NOMO-1 treated with dmso at 0.1 percent for 144 hours (cell line): ENCODE measurements around the gene COQ5.

ENCODE experiments used
- DNase-seq: peaks from one replicate; lab custom pipeline; 2025; ENCODE audit not compliant: unreplicated experiment; lab: John Stamatoyannopoulos, UW

Gene COQ5

DNA sequence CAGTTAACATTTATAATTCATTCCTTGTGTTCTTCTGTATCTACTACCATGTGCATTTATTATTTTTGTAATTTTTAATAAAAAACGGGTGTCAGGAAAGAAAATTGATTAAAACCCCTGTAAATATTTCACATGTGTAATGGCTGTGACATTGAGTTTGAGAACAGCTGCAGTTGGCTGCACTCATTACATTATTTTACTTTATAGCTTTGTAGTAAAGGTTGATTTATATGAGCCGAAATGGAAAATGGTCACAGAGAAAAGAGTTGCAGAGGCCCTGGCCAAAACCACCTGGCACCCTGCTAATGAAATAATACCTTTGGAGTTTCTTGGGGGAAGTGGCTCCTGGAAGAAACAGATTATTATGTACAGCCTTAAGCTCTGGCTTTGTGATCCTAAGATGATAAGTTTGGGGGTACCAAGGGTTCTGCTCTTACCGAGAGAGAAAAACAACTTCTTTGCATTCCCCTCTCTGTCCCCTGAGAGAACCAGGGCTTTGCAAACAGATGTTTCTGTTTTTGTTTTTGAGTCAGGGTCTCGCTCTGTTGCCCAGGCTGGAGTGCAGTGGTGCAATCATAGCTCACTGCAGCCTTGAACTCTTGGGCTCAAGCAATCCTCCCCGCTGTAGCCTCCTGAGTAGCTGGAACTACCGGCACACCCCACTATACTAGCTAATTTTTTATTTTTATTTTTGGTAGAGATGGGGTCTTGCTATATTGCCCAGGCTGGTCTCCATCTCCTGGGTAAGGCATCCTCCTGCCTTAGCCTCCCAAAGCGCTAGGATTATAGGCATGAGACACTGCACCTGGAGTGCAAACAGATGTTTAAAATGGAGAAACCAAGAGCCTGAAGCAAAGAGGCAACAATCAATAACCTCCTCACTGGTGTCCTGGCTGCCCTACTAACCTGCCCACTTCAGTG, 42.7 kb downstream of the COQ5 start:
- DNase-seq = no peak

DNA sequence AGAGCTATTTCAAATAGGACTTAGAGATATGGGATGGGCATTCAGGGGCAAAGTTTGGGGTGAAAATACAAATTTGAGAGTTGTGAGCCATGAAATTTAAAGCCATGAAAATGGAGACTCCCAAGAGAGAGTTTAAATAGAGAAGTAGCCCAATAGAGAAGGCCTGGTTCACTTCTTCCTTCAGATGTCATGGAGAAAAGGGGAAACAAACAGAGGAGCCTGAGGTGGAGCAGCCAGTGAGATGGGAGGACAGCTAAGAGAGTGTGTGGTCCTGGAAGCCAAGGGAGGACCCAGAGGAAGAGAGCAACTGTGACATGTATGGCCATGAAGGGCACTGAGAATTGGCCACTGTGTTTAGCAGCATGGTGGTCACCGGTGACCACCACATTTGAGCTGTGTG, 45.3 kb downstream of the COQ5 start:
- no peak for DNase-seq

DNA sequence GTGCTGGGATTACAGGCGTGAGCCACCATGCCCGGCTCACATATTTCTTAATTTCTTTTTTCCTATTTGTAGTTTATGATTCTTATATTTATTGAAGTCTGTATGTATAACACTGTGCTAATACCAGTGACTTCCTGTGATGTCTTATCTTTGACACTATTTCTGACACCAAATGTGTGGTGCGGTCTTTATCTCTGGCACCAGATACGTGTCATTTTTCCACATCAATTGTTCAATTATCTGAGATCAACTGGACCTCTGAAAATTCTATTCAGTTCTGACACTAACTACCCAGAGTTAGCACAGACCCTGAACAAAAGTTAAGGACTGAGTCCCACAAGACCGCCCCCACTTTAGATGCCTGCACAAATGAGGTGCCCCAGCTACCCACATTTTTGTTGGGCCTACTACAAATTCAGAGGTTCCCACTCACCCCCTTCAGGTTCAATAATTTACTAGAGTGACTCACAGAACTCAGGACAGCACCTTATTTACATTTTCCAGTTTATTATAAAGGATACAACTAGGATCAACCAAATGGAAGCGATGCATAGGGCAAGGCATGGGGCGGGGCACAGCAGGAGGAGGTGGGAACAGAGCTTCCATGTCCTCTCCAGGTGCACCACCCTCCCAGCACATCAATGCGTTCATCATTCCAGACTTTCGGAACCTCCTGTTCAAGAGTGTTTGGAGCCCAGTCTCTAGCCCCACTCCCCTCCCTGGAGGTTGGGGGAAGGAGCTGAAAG, 47.8 kb downstream of the COQ5 start:
- no peak for DNase-seq

DNA sequence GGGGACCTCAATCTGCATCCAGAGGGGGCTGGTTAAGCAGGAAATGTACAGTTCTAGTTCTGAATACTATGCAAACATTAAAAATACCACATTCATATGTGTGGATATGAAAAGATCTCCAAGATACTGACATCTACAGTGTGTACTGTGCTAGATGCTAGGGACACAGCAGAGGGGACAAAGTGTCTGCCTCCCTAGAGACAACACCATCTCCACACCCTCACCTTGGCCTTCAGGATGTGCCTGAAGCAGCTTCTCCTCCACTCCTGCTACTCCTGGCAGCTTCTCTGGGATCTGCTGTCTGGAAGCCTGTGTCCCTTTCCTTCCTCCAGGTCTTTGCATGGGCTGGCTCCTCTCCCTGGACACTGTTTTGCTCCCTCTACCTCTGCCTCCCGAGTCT, 48.7 kb downstream of the COQ5 start:
- no peak for DNase-seq

DNA sequence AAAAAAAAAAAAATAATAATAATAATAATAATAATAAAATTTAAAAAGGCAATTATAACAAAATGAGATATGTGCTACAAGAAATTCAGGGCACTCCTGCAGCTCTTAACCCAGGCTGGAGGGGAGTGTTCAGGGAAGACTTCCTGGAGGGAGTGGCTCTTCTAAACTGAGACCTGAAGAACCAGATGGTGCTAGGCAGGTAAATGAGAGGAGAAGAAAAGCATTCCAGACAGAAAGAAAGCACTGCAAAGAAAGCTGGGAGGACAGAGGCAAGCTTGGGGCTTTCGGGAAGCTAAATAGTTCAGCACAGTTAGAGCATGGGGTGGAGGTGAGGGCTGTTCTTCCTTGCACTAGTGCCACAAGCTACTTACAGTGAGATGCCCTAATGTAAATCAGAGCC, 49.5 kb downstream of the COQ5 start:
- no peak for DNase-seq

DNA sequence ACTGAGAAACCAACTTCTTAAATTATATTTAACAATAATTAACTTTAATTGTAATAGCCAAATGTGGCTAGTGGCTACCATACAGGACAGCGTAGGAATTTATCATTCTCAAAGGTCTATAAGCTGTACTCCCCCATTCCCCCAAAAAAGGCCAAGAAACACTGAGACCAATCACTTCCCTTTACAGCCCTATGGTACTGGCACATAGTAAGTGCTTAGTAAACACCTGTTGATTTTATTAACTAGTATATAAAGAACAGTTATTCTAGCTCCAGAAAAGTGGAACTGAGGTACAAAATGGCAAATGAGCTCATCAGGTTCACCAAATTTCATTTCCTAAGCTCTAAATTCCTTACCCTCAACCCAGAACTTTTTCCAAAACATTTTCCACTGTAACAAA, 53.3 kb downstream of the COQ5 start:
- DNase-seq = no peak

DNA sequence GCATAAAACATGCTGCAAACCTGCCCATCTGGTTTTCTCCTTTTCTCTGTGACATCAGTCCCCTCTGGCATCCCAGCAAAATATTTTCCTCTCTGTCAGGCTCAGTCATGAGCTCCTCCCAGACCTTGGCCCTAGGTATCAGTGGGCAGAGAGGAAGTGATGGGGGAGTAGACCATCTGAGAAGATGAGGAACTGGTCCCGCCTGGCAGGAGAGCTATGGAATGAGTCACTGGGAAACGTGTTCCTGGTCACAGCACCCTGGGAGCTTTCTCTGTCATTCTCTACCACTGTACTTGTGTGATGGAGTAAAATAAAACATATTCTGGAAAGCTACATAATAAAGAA, 54.4 kb downstream of the COQ5 start:
- no peak for DNase-seq

DNA sequence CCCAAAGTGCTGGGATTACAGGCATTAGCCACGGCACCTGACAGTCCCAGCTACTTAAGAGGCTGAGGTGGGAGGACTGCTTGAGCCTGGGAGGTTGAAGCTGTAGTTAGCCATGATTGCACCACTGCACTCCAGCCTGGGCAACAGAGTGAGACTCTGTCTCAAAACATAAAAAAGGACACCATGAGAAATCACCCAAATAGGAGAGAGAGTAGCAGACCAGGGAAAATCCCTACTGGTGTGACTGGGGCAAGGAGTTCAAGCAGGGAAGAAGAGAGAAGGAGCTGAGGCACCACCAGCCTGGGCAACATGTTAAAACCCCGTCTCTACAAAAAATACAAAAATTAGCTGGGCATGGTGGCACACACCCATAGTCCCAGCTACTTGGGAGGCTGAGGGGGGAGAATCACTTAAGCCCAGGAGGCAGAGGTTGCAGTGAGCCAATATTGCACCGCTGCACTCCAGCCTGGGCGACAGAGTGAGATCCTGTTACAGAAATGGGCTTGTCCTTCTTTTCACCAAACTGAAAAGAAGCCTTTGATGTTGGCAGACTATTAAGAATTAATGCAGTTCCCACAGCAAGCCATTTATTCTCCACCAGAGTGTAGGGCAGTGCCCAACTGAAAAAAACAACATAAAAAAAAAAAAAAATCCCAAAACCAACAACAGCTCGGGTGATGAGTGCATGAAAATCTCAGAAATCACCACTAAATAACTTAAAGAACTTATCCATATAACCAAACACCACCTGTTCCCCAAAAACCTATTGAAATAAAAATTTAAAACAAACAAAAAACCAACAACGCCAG, 54.9 kb downstream of the COQ5 start:
- DNase-seq = no peak

DNA sequence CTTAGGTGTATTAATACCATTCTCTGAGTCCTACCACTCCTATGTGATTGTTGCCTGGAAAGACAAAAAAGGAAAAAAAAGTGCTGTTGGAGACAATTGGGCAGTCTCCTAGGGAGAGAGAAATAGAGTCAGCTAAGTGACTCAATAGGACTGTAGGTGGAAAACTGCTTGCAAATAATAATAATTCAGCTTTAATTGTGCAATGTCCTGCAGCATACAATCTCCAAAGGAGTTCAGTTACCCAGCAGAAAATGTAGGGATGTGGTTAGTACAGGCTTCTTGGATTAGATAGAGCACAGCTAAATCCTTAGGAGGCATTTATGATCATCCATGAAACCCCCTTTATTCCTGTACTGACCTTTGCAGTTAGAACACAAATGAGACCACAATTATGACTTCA, 56.4 kb downstream of the COQ5 start:
- no peak for DNase-seq

DNA sequence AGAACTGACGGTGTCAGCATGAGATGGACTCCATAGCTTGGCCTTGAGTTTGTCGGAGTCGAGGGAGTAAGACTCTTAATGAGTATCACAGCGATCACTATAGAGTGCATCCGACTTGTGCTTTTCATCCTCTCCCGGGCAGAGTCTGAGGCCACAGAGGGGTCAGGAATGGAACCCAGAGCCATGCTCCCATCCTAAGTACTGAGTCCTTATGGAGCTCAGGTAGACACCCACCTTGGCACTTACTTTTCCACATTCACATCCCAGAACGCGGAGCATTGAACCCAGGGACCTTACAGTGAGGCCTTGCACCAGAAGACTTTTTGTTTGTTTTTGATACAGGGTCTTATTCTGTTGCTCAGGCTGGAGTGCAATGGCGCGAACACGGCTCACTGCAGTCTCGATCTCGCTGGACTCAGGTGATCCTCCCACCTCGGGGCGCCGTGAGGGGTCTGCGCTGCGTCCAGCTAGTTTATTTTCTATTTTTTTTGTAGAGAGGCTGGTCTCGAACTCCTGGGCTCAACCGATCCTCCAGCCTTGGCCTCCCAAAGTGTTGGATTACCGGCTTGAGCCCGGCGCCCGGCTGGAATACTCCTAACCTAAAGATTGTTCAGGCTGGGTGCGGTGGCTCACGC, 58.7 kb downstream of the COQ5 start:
- DNase-seq = no peak

DNA sequence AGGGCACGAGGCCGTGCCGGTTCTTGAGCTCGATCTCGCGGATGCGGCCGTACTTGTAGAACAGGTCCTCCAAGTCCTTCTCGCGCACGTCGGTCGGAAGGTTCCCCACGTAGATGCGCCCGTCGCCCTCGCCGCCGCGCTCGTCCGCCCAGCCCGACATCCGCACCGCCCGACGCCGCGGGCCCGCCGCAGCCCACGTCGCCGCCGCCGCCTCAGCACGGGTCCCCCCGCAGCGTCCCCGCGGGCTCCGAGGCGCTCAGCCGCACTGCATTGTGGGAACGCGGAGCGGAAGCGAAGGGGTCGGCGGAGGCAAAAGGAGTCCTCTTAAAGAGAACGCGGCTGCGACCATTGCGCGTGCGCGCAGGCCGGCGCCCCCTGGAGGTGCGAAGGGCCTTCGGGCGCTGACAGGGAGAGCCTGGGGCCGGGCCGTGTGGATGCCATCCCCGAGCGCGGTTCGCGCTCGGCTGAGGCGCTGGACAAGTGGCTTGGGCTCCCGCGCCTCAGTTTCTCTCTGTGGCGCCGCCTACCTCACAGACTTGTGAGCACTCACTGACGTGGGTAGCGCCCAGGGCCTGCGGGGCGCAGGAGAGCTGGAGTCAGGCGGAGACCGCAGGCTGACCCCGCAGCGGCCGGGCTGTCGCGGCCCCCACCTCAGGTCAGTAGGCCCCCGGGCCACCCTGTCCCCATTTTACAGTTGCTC, 59.4 kb downstream of the COQ5 start, which contains the start of gene SRSF9:
Gene SRSF9, minus strand, starts transcription at position 299 of the 700 bp plus-strand sequence. Its CDS starts 139 bp downstream, at position 160.
- DNase-seq = peak; percentile 90

DNA sequence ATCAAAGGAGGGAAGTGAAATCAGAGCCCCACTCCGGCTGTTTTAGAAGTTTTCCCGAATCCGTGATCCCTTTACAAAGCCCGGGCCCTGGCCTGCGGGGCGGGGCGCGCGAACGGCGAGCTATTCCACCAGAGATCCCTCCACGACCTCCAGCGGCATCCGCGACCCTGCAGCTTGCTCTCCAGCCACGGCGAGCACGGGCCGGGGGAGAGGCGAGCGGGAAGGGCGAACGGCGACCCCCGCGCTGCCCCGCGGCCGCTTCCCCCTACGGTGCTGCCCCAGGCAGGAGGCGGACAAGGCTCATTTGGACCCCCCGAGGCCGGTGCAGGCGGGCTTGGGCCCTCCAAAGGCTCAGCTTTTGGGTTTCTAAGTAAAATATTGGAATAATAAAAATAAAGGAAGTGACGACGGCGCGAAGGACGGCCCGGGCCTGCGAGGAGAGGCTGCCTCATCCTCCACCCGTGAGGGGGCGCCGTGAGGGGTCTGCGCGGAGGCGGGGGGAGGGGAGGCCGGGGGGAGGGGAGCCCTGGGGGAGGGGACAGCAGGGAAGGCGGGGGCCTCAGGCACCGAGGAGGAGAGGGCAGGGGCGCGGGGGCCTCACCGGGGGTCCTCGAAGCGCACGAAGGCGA, 60.0 kb downstream of the COQ5 start:
- DNase-seq = no peak

DNA sequence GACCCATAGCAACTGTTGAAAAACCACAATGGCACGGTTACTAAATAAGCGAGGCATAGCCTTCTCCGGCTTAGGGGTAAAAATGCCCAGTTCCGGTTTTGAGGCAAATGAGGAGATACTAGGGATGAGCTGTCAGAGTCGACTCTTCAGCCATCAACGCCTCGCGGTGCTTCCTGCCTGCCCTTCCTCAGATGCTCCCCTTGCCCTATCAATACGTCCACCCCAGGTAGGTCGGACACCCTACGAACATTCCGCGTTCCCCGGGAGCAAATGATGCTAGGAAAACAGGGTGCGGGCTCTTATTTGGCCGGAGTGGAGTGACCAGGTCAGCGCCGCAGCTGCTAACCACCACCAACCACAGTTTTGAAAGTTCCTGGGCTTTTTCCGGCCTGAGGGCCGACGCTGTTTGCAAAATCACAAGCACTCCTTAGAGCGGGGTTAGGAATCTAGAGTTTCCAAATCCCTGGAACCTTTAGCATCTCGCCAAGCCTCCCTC, 60.6 kb downstream of the COQ5 start:
- DNase-seq = peak; percentile 21

DNA sequence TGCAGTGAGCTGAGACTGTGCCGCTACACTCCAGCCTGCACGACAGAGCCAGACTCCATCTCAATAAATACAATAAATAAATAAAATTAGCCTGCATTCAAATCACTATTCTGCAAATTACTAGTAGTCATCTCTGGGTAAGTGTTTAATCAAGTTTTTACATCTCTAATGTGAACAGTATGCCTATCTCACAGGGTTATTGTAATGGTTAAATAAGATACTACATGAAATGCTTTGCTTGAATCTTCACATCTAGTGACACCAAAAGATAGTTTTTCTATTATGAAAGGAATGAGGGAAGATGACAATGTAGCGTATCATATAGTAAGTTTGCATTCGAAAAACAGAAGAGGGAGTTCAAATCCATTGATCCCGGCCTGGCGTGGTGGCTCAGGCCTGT, 61.5 kb downstream of the COQ5 start:
- DNase-seq = no peak

DNA sequence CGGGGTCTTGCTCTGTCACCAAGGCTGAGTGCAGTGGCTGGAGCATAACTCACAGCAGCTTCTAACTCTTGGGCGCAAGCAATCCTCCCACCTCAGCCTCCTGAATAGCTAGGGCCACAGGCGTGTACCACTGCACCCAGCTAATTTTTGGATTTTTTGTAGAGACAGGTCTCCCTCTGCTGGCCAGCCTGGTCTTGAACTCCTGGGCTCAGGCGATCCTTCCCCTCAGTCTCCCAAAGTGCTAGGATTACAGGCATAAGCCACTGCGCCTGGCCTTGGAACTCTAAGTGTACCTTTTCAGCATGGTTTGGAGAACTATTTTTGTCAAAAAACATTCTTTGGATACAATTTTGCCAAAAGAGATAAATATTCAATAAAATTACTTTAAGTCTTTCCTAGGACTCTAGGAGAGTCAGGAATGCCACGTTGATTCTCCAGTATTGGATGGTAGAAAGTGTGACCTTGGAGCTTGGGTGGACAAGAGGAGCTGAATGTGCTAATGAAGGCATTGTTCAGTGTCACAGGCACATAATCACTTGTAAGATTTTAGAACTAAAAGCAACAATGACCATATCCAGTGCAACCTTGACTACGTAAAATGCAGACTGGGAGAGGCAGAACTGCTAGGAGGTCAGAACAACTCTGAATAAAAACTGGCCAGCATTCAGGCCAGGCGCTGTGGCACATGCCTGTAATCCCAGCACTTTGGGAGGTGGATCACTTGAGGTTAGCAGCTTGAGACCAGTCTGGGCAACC, 62.2 kb downstream of the COQ5 start:
- no peak for DNase-seq

DNA sequence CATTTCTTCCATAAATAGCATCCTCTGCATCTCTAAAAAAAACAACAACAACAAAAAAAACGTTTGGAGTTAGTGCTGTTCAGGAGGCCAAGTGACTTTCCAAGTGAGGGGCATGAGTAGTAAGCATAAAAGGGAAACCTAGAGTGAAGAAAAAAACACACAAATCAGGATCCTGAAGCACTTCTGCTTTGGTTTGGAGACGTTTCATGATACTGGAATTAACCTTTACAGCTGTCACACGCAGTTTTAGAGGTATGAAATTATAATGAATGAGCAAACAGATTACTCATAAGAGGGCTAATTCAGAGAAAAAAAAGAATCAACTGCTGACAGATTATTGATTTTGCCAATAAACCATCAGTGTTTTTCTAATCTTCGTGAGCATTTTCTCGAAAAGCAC, 63.2 kb downstream of the COQ5 start:
- DNase-seq = no peak

DNA sequence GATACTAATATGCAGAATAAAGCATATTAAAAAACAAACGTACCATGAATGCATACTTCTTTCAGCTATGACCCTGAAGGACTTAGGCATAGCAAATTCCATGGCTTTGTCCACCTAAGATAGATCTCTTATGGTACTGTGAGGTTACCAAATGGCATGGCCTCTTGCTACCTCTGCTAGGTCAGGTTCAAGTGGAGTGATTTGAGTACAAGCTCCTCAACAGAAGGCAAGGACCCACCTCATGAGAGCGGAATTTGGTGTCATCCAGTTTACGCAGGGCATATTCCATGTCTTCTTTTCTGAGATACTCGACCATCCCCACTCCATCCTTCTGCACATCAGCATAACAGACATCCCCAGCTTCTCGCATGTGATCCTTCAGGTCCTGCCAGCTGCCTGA, 65.2 kb downstream of the COQ5 start:
- no peak for DNase-seq

DNA sequence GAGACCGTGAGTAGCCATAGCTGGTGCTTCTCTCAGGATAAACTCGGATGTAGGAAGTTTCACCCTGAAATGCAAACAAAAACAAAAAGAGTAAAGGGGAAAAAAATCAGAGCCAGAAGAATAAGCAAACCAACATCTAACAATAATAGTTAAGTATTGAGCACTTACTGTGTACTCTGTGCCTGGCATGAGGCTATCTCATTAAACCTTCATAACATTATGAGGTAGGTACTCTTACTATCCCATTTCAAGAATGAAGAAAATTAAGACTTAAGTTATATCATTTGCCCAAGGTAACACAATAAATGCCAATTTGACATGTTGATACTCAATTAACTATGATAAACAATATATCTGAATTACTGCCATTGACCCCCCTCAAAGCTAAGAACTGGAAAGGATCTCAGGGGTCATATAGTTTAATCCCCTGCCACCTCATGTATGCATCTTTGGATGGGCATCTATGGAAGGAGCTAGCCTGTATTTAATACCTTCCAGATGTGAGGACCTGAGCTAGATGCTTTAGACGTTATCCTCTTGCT, 66.8 kb downstream of the COQ5 start:
- no peak for DNase-seq

DNA sequence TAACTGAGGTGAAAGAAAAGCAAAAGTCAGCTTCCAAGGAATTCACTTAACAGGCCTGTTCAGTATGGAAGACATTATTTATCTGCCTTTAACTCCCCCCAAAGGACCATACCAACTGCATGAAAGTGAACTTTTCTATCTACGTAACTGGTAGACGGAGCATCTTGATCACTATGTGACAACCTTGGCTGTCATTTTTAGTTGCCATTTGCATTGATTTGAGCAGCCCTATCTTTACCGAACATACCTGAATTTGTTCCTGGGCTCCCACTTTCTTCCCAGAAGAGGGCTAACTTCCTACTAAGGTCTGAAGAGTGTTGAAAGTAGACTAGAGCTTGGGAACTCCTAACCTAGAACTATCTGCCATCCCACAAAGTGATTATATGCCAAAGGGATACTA, 68.8 kb downstream of the COQ5 start:
- DNase-seq = no peak
